Smooth muscle cell (in vitro differentiated cells): ENCODE results near the gene SELENOH. TPM values are rescaled to one million over a fixed set of nuclear protein-coding genes. Genes with fewer than 3 reads are reported as not detected.

ENCODE experiments used
- DNase-seq: peaks from one replicate; lab custom pipeline; 2025; ENCODE audit not compliant: unreplicated experiment; lab: John Stamatoyannopoulos, UW
- H2AFZ ChIP-seq: fragments of 200-600 bp; sonication (generic); 2 replicates; pipeline ENCODE4 v1.6.0; 2016; ENCODE audit warnings: antibody characterized with exemption, low read depth, mild to moderate bottlenecking
- H3F3A ChIP-seq: fragments of 200-600 bp; sonication (generic); 2 replicates; pipeline ENCODE4 v1.6.0; 2017; ENCODE audit warnings: antibody characterized with exemption, low read depth
- H3K27ac ChIP-seq: fragments of 200-600 bp; sonication (generic); 2 replicates; pipeline ENCODE4 v1.5.1; 2016; ENCODE audit warnings: low read depth, mild to moderate bottlenecking
- H3K27me3 ChIP-seq: fragments of 200-600 bp; sonication (generic); 2 replicates; pipeline ENCODE4 v1.6.1; 2016; ENCODE audit warnings: low read depth, mild to moderate bottlenecking
- H3K36me3 ChIP-seq: fragments of 200-600 bp; sonication (generic); 2 replicates; pipeline ENCODE4 v1.5.1; 2016; ENCODE audit warnings: low read depth
- H3K4me1 ChIP-seq: fragments of 200-600 bp; sonication (generic); 2 replicates; pipeline ENCODE4 v1.5.1; 2016; ENCODE audit warnings: low read depth
- H3K4me2 ChIP-seq: fragments of 200-600 bp; sonication (generic); 2 replicates; pipeline ENCODE4 v1.6.0; 2016; ENCODE audit warnings: mild to moderate bottlenecking
- H3K4me3 ChIP-seq: fragments of 200-600 bp; sonication (generic); 2 replicates; pipeline ENCODE4 v1.5.1; 2016; ENCODE audit warnings: mild to moderate bottlenecking
- H3K79me2 ChIP-seq: fragments of 200-600 bp; sonication (generic); 2 replicates; pipeline ENCODE4 v1.6.0; 2016; ENCODE audit warnings: low read depth, mild to moderate bottlenecking
- H3K9ac ChIP-seq: fragments of 200-600 bp; sonication (generic); 2 replicates; pipeline ENCODE4 v1.6.0; 2016; ENCODE audit warnings: low read depth
- H3K9me3 ChIP-seq: fragments of 200-600 bp; sonication (generic); replicated peaks from 2 replicates; pipeline ENCODE4 v1.5.1; 2016; ENCODE audit warnings: low read depth
- H4K20me1 ChIP-seq: fragments of 200-600 bp; sonication (generic); 2 replicates; pipeline ENCODE4 v1.6.0; 2016; ENCODE audit warnings: low read depth
- CTCF ChIP-seq: fragments of 200-600 bp; sonication (generic); IDR thresholded peaks from 2 replicates; pipeline ENCODE4 v1.5.1; 2017; ENCODE audit warnings: borderline replicate concordance, mild to moderate bottlenecking, antibody characterized with exemption; ENCODE audit not compliant: insufficient read depth, poor library complexity, severe bottlenecking
- WGBS: methylation state at CpG from one replicate; pipeline ENCODE4 v1.1.7; 2016; ENCODE audit warnings: low lambda C conversion rate; 5-methylcytosine and 5-hydroxymethylcytosine counted together
- polyA plus RNA-seq: library from polyadenylated mRNA; unstranded; fragments of >200 nt; fragmentation: Nextera tagmentation; extraction: Ambion mirVana; gene quantifications from 2 replicates; pipeline ENCODE4 v1.2.1, GENCODE V29; 2016
- total RNA-seq: library from RNA; depleted of rRNA; stranded (reverse); fragments of >200 nt; gene quantifications from 2 replicates; pipeline ENCODE4 v1.2.3, GENCODE V29; 2014

SELENOH gene
- total and polyA plus RNA-seq, 2 experiments from 2014 or later: 131 to 141 TPM

DNA sequence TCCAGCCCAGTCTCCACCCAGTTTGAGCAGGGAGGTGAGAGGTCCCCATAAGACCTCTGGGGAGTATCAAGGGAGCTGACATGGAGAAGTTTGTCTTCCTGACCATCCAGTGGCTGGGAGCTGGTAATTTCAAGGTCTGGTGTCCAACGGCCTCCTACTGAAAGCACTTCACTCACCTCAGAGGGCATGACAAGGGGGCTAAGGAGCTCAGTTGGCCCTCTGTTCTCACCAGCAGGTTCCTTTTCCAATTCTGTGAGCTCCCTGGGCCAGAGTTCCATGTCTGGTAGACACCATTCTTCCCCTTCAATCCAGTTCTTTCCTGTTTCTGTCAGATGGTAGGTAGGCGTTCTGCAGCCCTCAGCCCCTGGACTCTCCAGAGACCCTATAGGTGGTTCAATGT lies 3.1 kb downstream of the SELENOH start:
- DNase-seq: no peak
- H3K4me3 ChIP-seq: no peak overlapping the region
- H4K20me1 ChIP-seq: peaks cover 6% of the 10 kb centered on the region
- H3K4me1 ChIP-seq: peaks cover 9% of the 10 kb centered on the region
- no peaks in the 10 kb centered on the region for H3K36me3 ChIP-seq
- peaks cover 21% of the 10 kb centered on the region for H3F3A ChIP-seq
- no peak overlapping the region for H2AFZ ChIP-seq
- no peak overlapping the region for H3K27ac ChIP-seq
- no peak overlapping the region for H3K4me2 ChIP-seq
- H3K9ac ChIP-seq: no peak overlapping the region
- H3K27me3 ChIP-seq: no peaks in the 10 kb centered on the region
- H3K9me3 ChIP-seq: no peaks in the 10 kb centered on the region
- WGBS: 96% methylated on average over 2 of the region's 2 CpGs
- no peak for TF ChIP-seq CTCF
- H3K79me2 ChIP-seq: peaks cover 30% of the 10 kb centered on the region

DNA sequence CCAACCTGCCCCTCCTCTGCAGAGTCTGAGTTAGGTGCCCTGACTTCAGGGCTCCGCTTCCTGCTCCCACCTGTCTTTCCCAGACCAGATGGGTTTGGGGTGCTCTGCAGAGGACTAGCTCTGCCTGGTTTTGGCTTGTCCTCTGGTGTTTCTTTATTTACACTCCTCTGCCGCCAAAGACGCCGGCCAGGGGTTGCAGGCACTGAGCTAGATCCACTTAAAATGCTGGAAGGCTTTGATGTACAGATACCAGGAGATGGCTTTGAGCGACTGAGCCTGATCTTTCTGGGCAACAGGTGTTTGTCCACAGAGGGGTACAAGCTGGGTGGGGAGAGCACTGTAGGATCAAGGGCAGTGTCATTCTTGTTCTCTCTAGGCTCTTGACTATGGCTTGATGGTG lies 3.9 kb downstream of the SELENOH start:
- no peak for TF ChIP-seq CTCF
- H3K27ac ChIP-seq: no peak overlapping the region
- H3K36me3 ChIP-seq: no peaks in the 10 kb centered on the region
- 97% methylated on average over 5 of the region's 5 CpGs for WGBS
- no peak overlapping the region for H3K4me2 ChIP-seq
- H4K20me1 ChIP-seq: peaks cover 6% of the 10 kb centered on the region
- H3K4me1 ChIP-seq: peaks cover 9% of the 10 kb centered on the region
- no peak overlapping the region for H2AFZ ChIP-seq
- no peaks in the 10 kb centered on the region for H3K27me3 ChIP-seq
- H3K79me2 ChIP-seq: peaks cover 30% of the 10 kb centered on the region
- no peak overlapping the region for H3K4me3 ChIP-seq
- no peaks in the 10 kb centered on the region for H3K9me3 ChIP-seq
- DNase-seq: no peak
- peaks cover 13% of the 10 kb centered on the region for H3F3A ChIP-seq
- no peak overlapping the region for H3K9ac ChIP-seq

DNA sequence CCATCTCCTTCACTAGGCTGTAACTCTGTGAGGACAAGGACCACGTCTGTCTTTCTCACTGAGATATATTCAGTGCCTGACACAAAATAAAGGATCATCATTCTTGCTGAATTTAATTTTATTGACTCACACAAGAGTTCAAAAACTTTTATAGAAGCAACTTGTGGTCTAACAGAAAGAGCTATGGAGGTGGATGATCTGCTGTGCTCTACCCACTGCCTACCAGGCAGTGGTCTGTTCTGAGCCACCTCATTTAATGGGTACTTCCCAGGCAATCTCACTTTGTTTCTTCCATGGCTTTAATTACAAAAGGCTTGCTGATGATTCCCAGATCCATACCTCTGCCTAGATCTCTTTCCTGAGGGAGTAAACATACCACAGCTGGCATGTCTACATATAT lies 5.6 kb downstream of the SELENOH start:
- WGBS: 96% methylated on average over 1 of the region's 1 CpG
- no peak for DNase-seq
- TF ChIP-seq CTCF: no peak
- Histone ChIP-seq H4K20me1 (peaks cover 6% of the 10 kb centered on the region), H3F3A (peaks cover 9% of the 10 kb centered on the region), H3K4me1 (peaks cover 9% of the 10 kb centered on the region), H3K4me2 (no peak overlapping the region), H3K9ac (no peak overlapping the region), H2AFZ (no peak overlapping the region), H3K4me3 (no peak overlapping the region), H3K27me3 (no peaks in the 10 kb centered on the region), H3K79me2 (peaks cover 27% of the 10 kb centered on the region), H3K9me3 (no peaks in the 10 kb centered on the region), H3K36me3 (no peaks in the 10 kb centered on the region), H3K27ac (no peak overlapping the region)

- H4K20me1 ChIP-seq: no peaks in the 10 kb centered on the region
- H3K36me3 ChIP-seq: no peaks in the 10 kb centered on the region
- no peak for TF ChIP-seq CTCF
- H3K9me3 ChIP-seq: no peaks in the 10 kb centered on the region
- H3K4me2 ChIP-seq: no peak overlapping the region
- no peak overlapping the region for H2AFZ ChIP-seq
- peaks cover 9% of the 10 kb centered on the region for H3F3A ChIP-seq
- DNase-seq: no peak
- H3K9ac ChIP-seq: no peak overlapping the region
- no peak overlapping the region for H3K4me3 ChIP-seq
- no peaks in the 10 kb centered on the region for H3K27me3 ChIP-seq
- H3K4me1 ChIP-seq: no peaks in the 10 kb centered on the region
- H3K79me2 ChIP-seq: no peaks in the 10 kb centered on the region
- no peak overlapping the region for H3K27ac ChIP-seq
Observed at GRCh38 chr11:57751176-57751575, 9.9 kb downstream of the SELENOH start.
